Measurements from ENCODE around the gene GPSM3.

DNA sequence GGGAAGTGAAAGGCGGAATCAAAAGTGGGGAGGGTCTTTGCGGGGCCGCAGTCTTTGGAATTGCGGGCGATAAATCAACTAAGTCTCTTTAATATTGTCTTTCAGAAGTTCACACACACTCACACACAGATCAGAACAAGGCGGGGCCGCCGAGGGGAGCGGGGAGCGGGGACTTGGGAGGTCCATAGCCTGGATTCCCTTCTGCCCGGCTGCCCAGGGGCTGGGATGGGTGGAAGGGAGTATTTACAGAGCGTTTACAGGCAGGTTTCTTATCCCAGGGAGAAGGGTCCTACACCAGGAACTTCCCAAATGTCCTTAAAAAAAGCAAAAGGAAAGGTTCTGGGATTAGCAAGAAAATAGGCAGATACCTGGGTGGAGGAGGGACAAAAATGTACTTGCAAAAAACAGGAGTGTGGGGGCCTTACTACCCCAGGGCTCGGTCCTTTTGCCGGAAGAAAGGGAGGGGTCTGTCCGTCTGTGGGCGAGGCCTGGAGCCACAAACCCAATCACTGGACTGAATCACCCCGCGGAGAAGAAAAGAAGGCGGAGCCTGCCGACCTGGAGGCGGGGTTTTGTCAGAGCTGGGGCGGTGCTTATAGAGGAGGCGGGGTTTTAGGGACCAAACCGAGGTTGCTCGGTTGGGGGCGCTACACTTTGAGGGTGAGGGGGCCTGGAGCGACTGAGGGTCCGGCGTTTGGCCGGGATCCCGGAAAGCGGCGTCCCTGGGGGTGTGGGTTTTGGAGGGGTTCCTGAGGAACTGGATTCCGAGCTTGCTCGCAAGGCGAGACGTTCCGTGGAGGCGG, 44.0 kb downstream of the GPSM3 start:
- TF ChIP-seq EZH2 (IDR thresholded peaks at IDR 0.05; ENCODE audit: borderline replicate concordance, insufficient read depth, low read depth, low read length, poor library complexity, severe bottlenecking) = no peak
- TF ChIP-seq CTCF (IDR thresholded peaks at IDR 0.05) = peak; percentile 12

Measured in B cell (primary cell).